Embryonic facial prominence (tissue), 1 donor: ENCODE results near the gene SHROOM3.
"Not testable (repeated sequence)": the region's sequence is repeated elsewhere in the genome, so short reads cannot be mapped to it uniquely, and the experiment has no call there.

Experiments
- DNase-seq: peaks from one replicate; pipeline ENCODE4 v3.0.0-alpha.2; 2016; ENCODE audit errors: extremely low spot score

SHROOM3 gene

GRCh38 chr4:76592460-76592859, 157.4 kb downstream of the SHROOM3 start:
- no peak for DNase-seq

GRCh38 chr4:76594173-76594572, 159.1 kb downstream of the SHROOM3 start:
- no peak for DNase-seq

GRCh38 chr4:76595435-76595834, 160.4 kb downstream of the SHROOM3 start:
- DNase-seq: no peak

GRCh38 chr4:76596713-76597112, 161.7 kb downstream of the SHROOM3 start:
- no peak for DNase-seq

GRCh38 chr4:76597423-76597979, 162.5 kb downstream of the SHROOM3 start:
- no peak for DNase-seq

- DNase-seq: no peak
These were observed 165.4 kb downstream of the SHROOM3 start for GRCh38 chr4:76600447-76600846.

- no peak for DNase-seq
These were observed 166.8 kb downstream of the SHROOM3 start for GRCh38 chr4:76601791-76602190.

- DNase-seq: no peak
These were observed 170.1 kb downstream of the SHROOM3 start for GRCh38 chr4:76605099-76605563.

GRCh38 chr4:76606645-76607265, 171.7 kb downstream of the SHROOM3 start:
- peak; percentile 62 for DNase-seq

GRCh38 chr4:76607266-76607799, 172.3 kb downstream of the SHROOM3 start:
- DNase-seq: no peak

- DNase-seq: no peak
These were observed 172.8 kb downstream of the SHROOM3 start for GRCh38 chr4:76607846-76608245.

- DNase-seq: not testable (repeated sequence)
These were observed 173.5 kb downstream of the SHROOM3 start for GRCh38 chr4:76608549-76608948.

GRCh38 chr4:76610751-76611547, 175.9 kb downstream of the SHROOM3 start:
- DNase-seq: no peak

GRCh38 chr4:76611616-76612207, 176.7 kb downstream of the SHROOM3 start:
- DNase-seq: no peak

- no peak for DNase-seq
These were observed 179.6 kb downstream of the SHROOM3 start for GRCh38 chr4:76614589-76614988.

GRCh38 chr4:76615999-76616398, 181.0 kb downstream of the SHROOM3 start:
- no peak for DNase-seq

- no peak for DNase-seq
These were observed 181.5 kb downstream of the SHROOM3 start for GRCh38 chr4:76616526-76616925.

GRCh38 chr4:76620723-76621468, 185.9 kb downstream of the SHROOM3 start:
- DNase-seq: no peak

GRCh38 chr4:76622126-76622525, 187.1 kb downstream of the SHROOM3 start:
- no peak for DNase-seq

GRCh38 chr4:76622717-76623116, 187.7 kb downstream of the SHROOM3 start:
- no peak for DNase-seq

GRCh38 chr4:76623217-76624045, 188.4 kb downstream of the SHROOM3 start:
- no peak for DNase-seq
